ENCODE results near the gene LNX1. TPM values are rescaled to one million over a fixed set of nuclear protein-coding genes. Genes with fewer than 3 reads are reported as not detected.
"Not testable (repeated sequence)": the region's sequence is repeated elsewhere in the genome, so short reads cannot be mapped to it uniquely, and the experiment has no call there.

The LNX1 gene
- total and polyA plus RNA-seq, 2 of the 8 experiments (the other 6 are each of a cell fraction or from before 2014, with no cell fraction given): 2.7 to 3.8 TPM

DNA sequence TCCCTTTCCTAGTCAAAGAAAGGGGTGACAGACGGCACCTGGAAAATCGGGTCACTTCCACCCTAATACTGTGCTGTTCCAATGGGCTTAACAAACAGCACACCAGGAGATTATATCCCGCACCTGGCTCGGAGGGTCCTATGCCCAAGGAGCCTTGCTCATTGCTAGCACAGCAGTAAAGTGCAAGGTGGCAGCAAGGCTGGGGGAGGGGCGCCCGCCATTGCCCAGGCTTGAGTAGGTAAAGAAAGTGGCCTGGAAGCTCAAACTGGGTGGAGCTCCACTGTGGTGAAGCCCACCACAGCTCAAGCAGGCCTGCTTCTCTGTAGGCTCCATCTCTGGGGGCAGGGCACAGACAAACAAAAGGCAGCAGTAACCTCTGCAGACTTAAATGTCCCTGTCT is 124.7 kb downstream of the LNX1 start:
- H2BK12ac ChIP-seq (ENCODE audit: low read depth, low read length); H2AK5ac ChIP-seq (ENCODE audit: low read depth, low read length); H3K4me3 ChIP-seq (ENCODE audit: extremely low read depth in 1 of 4, insufficient read depth in 2 of 4, low read depth in 3 of 4, low read length in 4 of 4); FAIRE-seq; H3K14ac ChIP-seq (ENCODE audit: insufficient read length); H4K5ac ChIP-seq (ENCODE audit: insufficient read length, low read depth, low read length); POLR2A ChIA-PET (ENCODE audit: partially characterized antibody); H3K23me2 ChIP-seq (ENCODE audit: low read depth, low read length); H3K79me1 ChIP-seq (ENCODE audit: low read depth, low read length); H2BK20ac ChIP-seq (ENCODE audit: low read length); H3K27ac ChIP-seq (ENCODE audit: low read depth, low read length); H3K23ac ChIP-seq (ENCODE audit: insufficient read length); H3K4me2 ChIP-seq (ENCODE audit: insufficient read depth in 1 of 2, low read depth in 2 of 2, low read length in 2 of 2); H4K91ac ChIP-seq (replicated peaks; ENCODE audit: insufficient read length, low read length); H3K4me1 ChIP-seq (replicated peaks in 1 of 4; ENCODE audit: control insufficient read depth in 3 of 4, insufficient read depth in 4 of 4, low read length in 3 of 4); H3K4ac ChIP-seq (replicated peaks; ENCODE audit: insufficient read length, low read depth, low read length); H3K18ac ChIP-seq (ENCODE audit: extremely low read depth, low read length); H2BK15ac ChIP-seq (ENCODE audit: low read length); H3K27me3 ChIP-seq (replicated peaks in 1 of 4; ENCODE audit: control insufficient read depth in 3 of 4, extremely low read depth in 1 of 4, insufficient read depth in 3 of 4, low read length in 3 of 4); H4K8ac ChIP-seq (ENCODE audit: extremely low read depth, insufficient read depth, low read length); H2BK5ac ChIP-seq (ENCODE audit: low read depth, low read length); H3K56ac ChIP-seq (replicated peaks; ENCODE audit: insufficient read length, low read depth, low read length); H2BK120ac ChIP-seq (replicated peaks; ENCODE audit: low read depth, low read length); H3K79me2 ChIP-seq (ENCODE audit: control insufficient read depth in 1 of 2, insufficient read depth in 2 of 2, low read length in 2 of 2); H4K20me1 ChIP-seq (replicated peaks in 1 of 2; ENCODE audit: control insufficient read depth in 1 of 2, insufficient read depth in 2 of 2, low read length in 2 of 2); H3K9ac ChIP-seq (replicated peaks in 1 of 4; ENCODE audit: extremely low read depth in 1 of 4, low read depth in 3 of 4, low read length in 3 of 4); H2AFZ ChIP-seq (ENCODE audit: low read length): not testable (repeated sequence)
- Histone ChIP-seq H3K9me3 (ENCODE audit: insufficient read depth in 2 of 2, low read depth in 1 of 2, low read length in 1 of 2) (peaks cover 7 to 13% of the 10 kb centered on the region in 2 experiments; a peak in 2 of 4 replicates), H3K36me3 (ENCODE audit: control insufficient read depth in 2 of 4, insufficient read depth in 4 of 4, low read length in 3 of 4) (peaks cover 0 to 15% (median 5%) of the 10 kb centered on the region in 4 experiments; a peak in 4 of 8 replicates)
- DNase-seq (ENCODE audit: low read depth in 1 of 2, low spot score in 2 of 2): peak in 1 of 2 experiments; percentile 41
- CTCF ChIA-PET (ENCODE audit: partially characterized antibody): interaction anchor here (0.6 to 0.8 kb wide), 2 partner anchors 23 to 77 kb away, joined by 3 read pairs; no protein-coding TSS in a partner anchor
- WGBS, 2 experiments (ENCODE audit: extremely low coverage in 1 of 2, insufficient coverage in 1 of 2, insufficient read length in 1 of 2, insufficient replicate concordance in 2 of 2, low coverage in 1 of 2, low lambda C conversion rate in 2 of 2, missing lambda C conversion rate in 1 of 2): 93% methylated on average over 5 of the region's 6 CpGs; no CpG with 5 or more reads in 1 of the 2 experiments

All from H1 (cell line).